GM23338 (cell line): ENCODE results near the gene DYSF. TPM values are rescaled to one million over a fixed set of nuclear protein-coding genes. Genes with fewer than 3 reads are reported as not detected.

Source experiments
- ATAC-seq: fragments of 200-7000 bp; cut with Tn5 transposase; 3 replicates; pipeline ENCODE4 v1.9.1; 2020
- DNase-seq: peaks from one replicate; pipeline ENCODE4 v3.0.0-alpha.2; 2015; ENCODE audit warnings: low spot score
- H2AFZ ChIP-seq: fragments of 200-600 bp; sonication (generic); 2 replicates; pipeline ENCODE4 v1.8.0; 2016; ENCODE audit warnings: antibody characterized with exemption, mild to moderate bottlenecking, moderate library complexity
- H3F3A ChIP-seq: fragments of 200-600 bp; sonication (generic); replicated peaks from 2 replicates; pipeline ENCODE4 v1.8.0; 2017; ENCODE audit warnings: antibody characterized with exemption, mixed run types, low read depth
- H3K27ac ChIP-seq: fragments of 200-600 bp; sonication (generic); 2 replicates; pipeline ENCODE4 v1.6.1; 2016; ENCODE audit warnings: low read depth
- H3K27me3 ChIP-seq: fragments of 200-600 bp; sonication (generic); 2 replicates; pipeline ENCODE4 v1.8.0; 2016; ENCODE audit warnings: mild to moderate bottlenecking, mixed run types, moderate library complexity; ENCODE audit not compliant: insufficient read depth
- H3K36me3 ChIP-seq: fragments of 200-600 bp; sonication (generic); 2 replicates; pipeline ENCODE4 v1.8.0; 2016; ENCODE audit warnings: mild to moderate bottlenecking; ENCODE audit not compliant: insufficient read depth
- H3K4me1 ChIP-seq: fragments of 200-600 bp; sonication (generic); 2 replicates; pipeline ENCODE4 v1.8.0; 2016; ENCODE audit warnings: mild to moderate bottlenecking, moderate library complexity; ENCODE audit not compliant: insufficient read depth
- H3K4me2 ChIP-seq: fragments of 200-600 bp; sonication (generic); 2 replicates; pipeline ENCODE4 v1.7.1; 2017; ENCODE audit warnings: mixed run types
- H3K4me3 ChIP-seq: fragments of 200-600 bp; sonication (generic); 2 replicates; pipeline ENCODE4 v1.6.1; 2016; ENCODE audit warnings: mixed run types
- H3K79me2 ChIP-seq: fragments of 200-600 bp; sonication (generic); replicated peaks from 2 replicates; pipeline ENCODE4 v1.8.0; 2017; ENCODE audit warnings: mild to moderate bottlenecking; ENCODE audit not compliant: insufficient read depth
- H3K9me2 ChIP-seq: fragments of 200-600 bp; sonication (generic); 2 replicates; pipeline ENCODE4 v1.8.0; 2017; ENCODE audit not compliant: insufficient read depth
- H4K20me1 ChIP-seq: fragments of 200-600 bp; sonication (generic); replicated peaks from 2 replicates; pipeline ENCODE4 v1.8.0; 2017; ENCODE audit warnings: mild to moderate bottlenecking; ENCODE audit not compliant: insufficient read depth
- H3K27ac Mint-ChIP-seq: 2 replicates; pipeline ENCODE4 v1.8.0; 2020; ENCODE audit warnings: inconsistent platforms, mild to moderate bottlenecking, moderate library complexity, mixed read lengths
- H3K27me3 Mint-ChIP-seq: 3 replicates; pipeline ENCODE4 v1.8.0; 2022; ENCODE audit warnings: low read depth, mild to moderate bottlenecking, moderate library complexity, mixed read lengths, inconsistent platforms; ENCODE audit not compliant: insufficient read depth, poor library complexity
- H3K36me3 Mint-ChIP-seq: 3 replicates; pipeline ENCODE4 v1.8.0; 2021; ENCODE audit warnings: low read depth, mild to moderate bottlenecking, inconsistent platforms, moderate library complexity, mixed read lengths
- H3K4me1 Mint-ChIP-seq: 3 replicates; pipeline ENCODE4 v1.8.0; 2020; ENCODE audit warnings: mild to moderate bottlenecking, inconsistent platforms, mixed read lengths
- H3K4me3 Mint-ChIP-seq: 3 replicates; pipeline ENCODE4 v1.8.0; 2021; ENCODE audit warnings: moderate library complexity, mild to moderate bottlenecking, inconsistent platforms, mixed read lengths
- H3K9me3 Mint-ChIP-seq: 3 replicates; pipeline ENCODE4 v1.8.0; 2020; ENCODE audit warnings: moderate library complexity, mild to moderate bottlenecking, inconsistent platforms, mixed read lengths
- CREB1 ChIP-seq: fragments of 250-450 bp; sonication (Bioruptor Pico); IDR thresholded peaks from 2 replicates; pipeline ENCODE4 v1.5.0; 2020; ENCODE audit warnings: low read depth, mild to moderate bottlenecking, moderate library complexity
- EZH2 ChIP-seq: fragments of 200-600 bp; sonication (generic); IDR thresholded peaks from one replicate; pipeline ENCODE4 v1.8.0; 2017; ENCODE audit warnings: antibody characterized with exemption, mild to moderate bottlenecking, low read depth; ENCODE audit not compliant: unreplicated experiment
- EZH2phosphoT487 ChIP-seq: fragments of 200-600 bp; sonication (generic); IDR thresholded peaks from one replicate; pipeline ENCODE4 v1.8.1; 2018; ENCODE audit warnings: antibody characterized with exemption; ENCODE audit not compliant: unreplicated experiment
- JUNB ChIP-seq: IDR thresholded peaks from one replicate; pipeline ENCODE4 v1.6.1; 2016; ENCODE audit warnings: antibody characterized with exemption; ENCODE audit not compliant: unreplicated experiment
- ZNF331 ChIP-seq: fragments of 250-450 bp; sonication (Bioruptor Pico); IDR thresholded peaks from 2 replicates; pipeline ENCODE4 v1.5.0; 2020; ENCODE audit warnings: low read depth, mild to moderate bottlenecking, moderate library complexity
- ZNF462 ChIP-seq: fragments of 250-450 bp; sonication (Bioruptor Pico); IDR thresholded peaks from 2 replicates; pipeline ENCODE4 v1.5.0; 2020; ENCODE audit warnings: mild to moderate bottlenecking, moderate library complexity
- polyA plus RNA-seq: library from polyadenylated mRNA; unstranded; fragments of >200 nt; fragmentation: Nextera tagmentation; extraction: Ambion mirVana; gene quantifications from 2 replicates; pipeline ENCODE4 v1.2.1, GENCODE V29; 2016
- total RNA-seq: library from RNA; depleted of rRNA; stranded (reverse); fragments of >200 nt; shearing (Covaris generic); gene quantifications from 2 replicates; pipeline ENCODE4 v1.2.3, GENCODE V29; 2014
- TF ChIP-seq, protein P1 (sequence below): IDR thresholded peaks from one replicate; pipeline ENCODE4 v1.6.1; 2018; ENCODE audit warnings: antibody characterized with exemption; ENCODE audit not compliant: unreplicated experiment

DYSF gene
- total and polyA plus RNA-seq, 2 experiments from 2014 or later: 7.3 to 21.3 TPM

DNA sequence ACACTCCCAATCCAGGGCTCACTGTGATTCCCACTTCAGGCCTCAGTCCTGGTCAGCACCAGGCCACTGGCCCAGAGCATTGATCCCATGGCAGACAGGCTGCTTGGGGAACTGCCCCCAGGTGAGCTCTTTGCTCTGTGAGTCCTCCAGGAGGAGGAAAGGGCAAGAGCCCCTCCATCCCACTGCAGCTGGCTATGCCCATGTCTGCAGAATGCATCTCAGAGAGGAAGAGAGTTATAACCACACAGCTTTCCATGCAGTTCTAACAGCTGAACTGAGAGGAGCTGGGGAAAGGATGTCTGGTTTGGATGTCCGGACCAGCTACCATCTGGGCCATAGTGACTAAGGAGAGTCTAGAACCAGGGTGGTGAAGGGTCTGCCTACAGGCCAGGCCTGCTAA lies 230.3 kb downstream of the DYSF start:
- Mint-ChIP-seq H3K4me3 (no peak overlapping the region), H3K4me1 (no peaks in the 10 kb centered on the region), H3K27me3 (peaks cover 11% of the 10 kb centered on the region)

More for the DNA sequence above, 230.3 kb downstream of the DYSF start:
- no peaks in the 10 kb centered on the region for H3K79me2 ChIP-seq
- no peak overlapping the region for H3K4me3 ChIP-seq
- H3K9me2 ChIP-seq: no peaks in the 10 kb centered on the region
- peaks cover 14% of the 10 kb centered on the region; the same call in 2 of the 3 replicates for H3K36me3 Mint-ChIP-seq
- no peaks in the 10 kb centered on the region for H3K36me3 ChIP-seq
- no peaks in the 10 kb centered on the region; the same call in 2 of the 3 replicates for H3K9me3 Mint-ChIP-seq
- no peak overlapping the region for H2AFZ ChIP-seq
- H3K4me2 ChIP-seq: no peak overlapping the region
- H3K27ac ChIP-seq: no peak overlapping the region
- TF ChIP-seq ZNF462 (CRISPR knock-in tag) (no peak), CREB1 (no peak), JUNB (no peak), ZNF331 (CRISPR knock-in tag) (no peak), EZH2phosphoT487 (no peak), EZH2 (no peak)
- TF ChIP-seq, protein P1, sequence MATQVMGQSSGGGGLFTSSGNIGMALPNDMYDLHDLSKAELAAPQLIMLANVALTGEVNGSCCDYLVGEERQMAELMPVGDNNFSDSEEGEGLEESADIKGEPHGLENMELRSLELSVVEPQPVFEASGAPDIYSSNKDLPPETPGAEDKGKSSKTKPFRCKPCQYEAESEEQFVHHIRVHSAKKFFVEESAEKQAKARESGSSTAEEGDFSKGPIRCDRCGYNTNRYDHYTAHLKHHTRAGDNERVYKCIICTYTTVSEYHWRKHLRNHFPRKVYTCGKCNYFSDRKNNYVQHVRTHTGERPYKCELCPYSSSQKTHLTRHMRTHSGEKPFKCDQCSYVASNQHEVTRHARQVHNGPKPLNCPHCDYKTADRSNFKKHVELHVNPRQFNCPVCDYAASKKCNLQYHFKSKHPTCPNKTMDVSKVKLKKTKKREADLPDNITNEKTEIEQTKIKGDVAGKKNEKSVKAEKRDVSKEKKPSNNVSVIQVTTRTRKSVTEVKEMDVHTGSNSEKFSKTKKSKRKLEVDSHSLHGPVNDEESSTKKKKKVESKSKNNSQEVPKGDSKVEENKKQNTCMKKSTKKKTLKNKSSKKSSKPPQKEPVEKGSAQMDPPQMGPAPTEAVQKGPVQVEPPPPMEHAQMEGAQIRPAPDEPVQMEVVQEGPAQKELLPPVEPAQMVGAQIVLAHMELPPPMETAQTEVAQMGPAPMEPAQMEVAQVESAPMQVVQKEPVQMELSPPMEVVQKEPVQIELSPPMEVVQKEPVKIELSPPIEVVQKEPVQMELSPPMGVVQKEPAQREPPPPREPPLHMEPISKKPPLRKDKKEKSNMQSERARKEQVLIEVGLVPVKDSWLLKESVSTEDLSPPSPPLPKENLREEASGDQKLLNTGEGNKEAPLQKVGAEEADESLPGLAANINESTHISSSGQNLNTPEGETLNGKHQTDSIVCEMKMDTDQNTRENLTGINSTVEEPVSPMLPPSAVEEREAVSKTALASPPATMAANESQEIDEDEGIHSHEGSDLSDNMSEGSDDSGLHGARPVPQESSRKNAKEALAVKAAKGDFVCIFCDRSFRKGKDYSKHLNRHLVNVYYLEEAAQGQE: no peak
- DNase-seq: no peak
- no peaks in the 10 kb centered on the region for H3K4me1 ChIP-seq
- no peak overlapping the region; the same call in 1 of the 2 replicates for H3K27ac Mint-ChIP-seq
- no peaks in the 10 kb centered on the region for H3F3A ChIP-seq
- no peaks in the 10 kb centered on the region for H4K20me1 ChIP-seq
- no peak for ATAC-seq
- H3K27me3 ChIP-seq: no peaks in the 10 kb centered on the region
